AG04450 (cell line): Measurements from ENCODE around the gene MUC20. TPM values are rescaled to one million over a fixed set of nuclear protein-coding genes. Genes with fewer than 3 reads are reported as not detected.
"Not testable (repeated sequence)": the region's sequence is repeated elsewhere in the genome, so short reads cannot be mapped to it uniquely, and the experiment has no call there.

Source experiments
- CTCF ChIA-PET: fragments of 300-600, 350-600 bp; formaldehyde crosslinking; extraction: SDS; loops from one replicate; lab custom pipeline; 2022; ENCODE audit warnings: antibody characterized with exemption, inconsistent platforms; lab: Charles Lee
- POLR2A ChIA-PET: fragments of 350-600 bp; formaldehyde crosslinking; extraction: SDS; loops from one replicate; lab custom pipeline; 2021; ENCODE audit warnings: antibody characterized with exemption, inconsistent platforms; lab: Yijun Ruan, JAX
- DNase-seq: peaks from one replicate; pipeline ENCODE4 v3.0.0-alpha.2; 2011; ENCODE audit warnings: low read depth, low spot score
- H3K27ac ChIP-seq: one replicate; pipeline ENCODE4 v1.5.1; 2012; ENCODE audit warnings: low read depth, low read length, control low read depth
- H3K27me3 ChIP-seq: one replicate; pipeline ENCODE4 v1.6.0; 2012; ENCODE audit warnings: low read length; ENCODE audit not compliant: control insufficient read depth, insufficient read depth
- H3K4me3 ChIP-seq: 2 replicates; pipeline ENCODE4 v1.5.1; 2011; ENCODE audit warnings: mild to moderate bottlenecking, low read depth, low read length, control low read depth
- H3K9me3 ChIP-seq: 2 replicates; pipeline ENCODE4 v1.5.1; 2012; ENCODE audit warnings: low read length; ENCODE audit not compliant: control insufficient read depth, insufficient read depth
- polyA plus RNA-seq: library from polyadenylated mRNA; depleted of rRNA; stranded (reverse); fragments of >200 nt; gene quantifications from 2 replicates; pipeline ENCODE4 v1.2.3, GENCODE V29; 2011
- TF ChIP-seq, protein P1 (sequence below): IDR thresholded peaks from 2 replicates; pipeline ENCODE4 v1.5.1; 2011; ENCODE audit warnings: low read depth, low read length, control low read depth, inconsistent platforms

The MUC20 gene
- polyA plus RNA-seq, 1 experiment = 0.19 TPM

DNA sequence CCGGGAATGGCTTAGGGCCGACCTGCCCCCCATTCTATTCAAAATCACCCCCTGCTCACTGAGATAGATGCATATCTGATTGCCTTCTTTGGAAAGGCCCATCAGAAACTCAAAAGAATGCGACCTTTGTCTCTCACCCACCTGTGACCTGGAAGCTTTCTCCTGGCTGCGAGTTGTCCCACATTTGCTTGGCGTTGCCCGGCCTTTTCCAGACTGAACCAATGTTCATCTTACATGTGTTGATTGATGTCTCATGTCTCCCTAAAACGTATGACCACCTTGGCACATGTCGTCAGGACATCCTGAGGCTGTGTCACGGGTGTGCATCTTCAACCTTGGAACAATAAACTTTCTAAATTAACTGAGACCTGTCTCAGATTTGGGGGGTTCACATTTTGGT, 3.4 kb upstream of the MUC20 start:
- H3K27ac ChIP-seq = no peak overlapping the region
- ChIA-PET CTCF (no interaction called here), POLR2A (interaction anchor here (0.6 kb wide), 1 partner anchor 37 kb away, joined by 3 read pairs; no protein-coding TSS in a partner anchor)
- H3K9me3 ChIP-seq = peaks cover 3% of the 10 kb centered on the region; the same call in 1 of the 2 replicates
- DNase-seq = no peak
- H3K27me3 ChIP-seq = peaks cover 30% of the 10 kb centered on the region
- TF ChIP-seq, protein P1, sequence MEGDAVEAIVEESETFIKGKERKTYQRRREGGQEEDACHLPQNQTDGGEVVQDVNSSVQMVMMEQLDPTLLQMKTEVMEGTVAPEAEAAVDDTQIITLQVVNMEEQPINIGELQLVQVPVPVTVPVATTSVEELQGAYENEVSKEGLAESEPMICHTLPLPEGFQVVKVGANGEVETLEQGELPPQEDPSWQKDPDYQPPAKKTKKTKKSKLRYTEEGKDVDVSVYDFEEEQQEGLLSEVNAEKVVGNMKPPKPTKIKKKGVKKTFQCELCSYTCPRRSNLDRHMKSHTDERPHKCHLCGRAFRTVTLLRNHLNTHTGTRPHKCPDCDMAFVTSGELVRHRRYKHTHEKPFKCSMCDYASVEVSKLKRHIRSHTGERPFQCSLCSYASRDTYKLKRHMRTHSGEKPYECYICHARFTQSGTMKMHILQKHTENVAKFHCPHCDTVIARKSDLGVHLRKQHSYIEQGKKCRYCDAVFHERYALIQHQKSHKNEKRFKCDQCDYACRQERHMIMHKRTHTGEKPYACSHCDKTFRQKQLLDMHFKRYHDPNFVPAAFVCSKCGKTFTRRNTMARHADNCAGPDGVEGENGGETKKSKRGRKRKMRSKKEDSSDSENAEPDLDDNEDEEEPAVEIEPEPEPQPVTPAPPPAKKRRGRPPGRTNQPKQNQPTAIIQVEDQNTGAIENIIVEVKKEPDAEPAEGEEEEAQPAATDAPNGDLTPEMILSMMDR = no peak
- no peak overlapping the region for H3K4me3 ChIP-seq

DNA sequence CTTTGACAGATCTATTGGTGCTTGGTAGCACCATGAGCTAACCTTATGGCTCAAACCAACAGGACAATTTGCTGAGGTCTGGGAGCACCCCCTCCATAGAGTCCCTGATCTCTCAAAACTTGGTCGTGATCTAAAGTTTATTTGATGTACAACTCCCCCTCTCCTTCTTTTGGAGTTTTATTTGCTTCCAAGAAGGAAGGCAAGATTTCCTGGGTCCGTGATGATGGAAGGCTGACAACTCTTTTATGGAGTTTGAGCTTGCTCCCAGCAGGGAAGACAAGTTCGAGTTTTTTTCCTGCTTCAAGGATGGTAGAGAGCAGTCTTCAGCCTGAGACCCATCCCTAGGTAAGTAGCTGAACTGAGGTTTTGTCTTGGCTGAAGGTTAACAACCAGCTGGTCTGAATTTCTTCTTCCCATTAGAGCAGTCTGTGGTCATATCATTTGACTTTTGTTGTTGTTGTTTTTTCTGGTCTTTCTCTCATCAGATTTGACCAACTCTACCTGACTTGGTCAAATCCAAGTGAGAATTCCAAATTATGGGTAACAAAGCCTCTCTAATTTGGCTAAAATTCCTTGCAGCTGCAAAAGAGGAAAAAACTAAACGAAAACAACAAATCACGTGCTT, 2.8 kb upstream of the MUC20 start:
- no peak for DNase-seq
- TF ChIP-seq, protein P1 = no peak
- Histone ChIP-seq H3K27ac (no peak overlapping the region), H3K4me3 (no peak overlapping the region), H3K9me3 (peaks cover 3% of the 10 kb centered on the region; the same call in 1 of the 2 replicates), H3K27me3 (peaks cover 33% of the 10 kb centered on the region)
- POLR2A ChIA-PET = no interaction called here
- CTCF ChIA-PET = no interaction called here

DNA sequence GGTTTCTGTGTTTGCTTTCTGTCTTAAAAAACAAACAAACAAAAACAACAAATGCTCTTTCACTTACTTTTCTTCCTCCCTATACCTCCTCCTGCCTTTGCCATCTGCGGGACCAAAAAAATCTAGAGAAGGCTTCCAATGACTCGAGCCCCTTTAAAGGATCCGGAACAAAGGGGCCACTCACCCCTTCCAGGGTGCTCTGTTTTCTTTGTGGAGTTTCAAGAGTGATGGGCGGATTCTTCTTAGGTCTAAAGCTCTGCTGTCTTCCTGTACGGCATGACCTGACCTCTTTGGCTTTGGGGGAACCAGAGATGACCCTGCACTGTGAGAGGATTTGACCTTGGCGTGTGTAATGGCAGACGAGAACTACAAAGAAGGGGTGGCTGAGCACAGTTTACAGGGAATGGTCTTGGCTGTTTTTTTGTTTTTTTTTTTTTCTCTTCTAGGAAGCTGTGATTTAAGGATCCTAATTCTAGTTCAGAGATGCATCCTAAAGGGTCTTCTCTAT, 2.2 kb upstream of the MUC20 start:
- Histone ChIP-seq H3K27me3 (peaks cover 33% of the 10 kb centered on the region), H3K9me3 (peaks cover 3% of the 10 kb centered on the region; the same call in 1 of the 2 replicates), H3K27ac (no peak overlapping the region), H3K4me3 (no peak overlapping the region)
- ChIA-PET POLR2A (interaction anchor here (0.6 kb wide), 2 partner anchors 363 to 383 kb away, joined by 3 to 5 read pairs; no protein-coding TSS in a partner anchor), CTCF (no interaction called here)
- no peak for DNase-seq
- TF ChIP-seq, protein P1 = no peak

DNA sequence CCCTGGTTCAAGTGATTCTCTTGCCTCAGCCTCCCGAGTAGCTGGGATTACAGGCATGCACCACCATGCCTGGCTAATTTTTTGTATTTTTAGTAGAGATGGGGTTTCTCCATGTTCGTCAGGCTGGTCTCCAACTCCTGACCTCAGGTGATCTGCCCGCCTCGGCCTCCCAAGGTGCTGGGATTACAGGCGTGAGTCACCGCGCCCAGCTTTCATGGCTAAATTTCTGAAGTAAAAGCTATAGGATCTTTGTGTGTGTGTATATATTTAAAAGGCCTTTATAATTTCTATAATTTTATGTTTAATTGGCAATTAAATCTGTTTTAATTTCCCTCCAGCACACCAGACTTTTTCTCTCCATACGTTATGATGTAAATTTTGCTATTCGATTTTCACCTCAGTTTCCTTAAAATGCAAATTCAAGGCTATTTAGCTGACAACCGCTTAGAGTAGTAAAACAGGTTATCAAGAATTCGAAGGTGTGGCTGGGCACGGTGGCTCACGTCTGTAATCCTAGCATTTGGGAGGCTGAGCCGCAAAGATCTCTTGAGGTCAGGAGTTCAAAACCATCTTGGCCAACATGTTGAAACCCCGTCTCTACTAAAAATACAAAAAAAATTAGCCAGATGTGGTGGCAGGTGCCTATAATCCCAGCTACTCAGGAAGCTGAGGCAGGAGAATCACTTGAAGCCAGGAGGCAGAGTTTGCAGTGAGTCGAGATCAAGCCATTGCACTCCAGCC, 1.1 kb upstream of the MUC20 start:
- H3K27ac ChIP-seq, H3K4me3 ChIP-seq, DNase-seq, H3K9me3 ChIP-seq, POLR2A ChIA-PET: not testable (repeated sequence)
- H3K27me3 ChIP-seq = peaks cover 33% of the 10 kb centered on the region
- CTCF ChIA-PET = interaction anchor here (0.9 kb wide), 1 partner anchor 175 kb away, joined by 6 read pairs; no protein-coding TSS in a partner anchor

DNA sequence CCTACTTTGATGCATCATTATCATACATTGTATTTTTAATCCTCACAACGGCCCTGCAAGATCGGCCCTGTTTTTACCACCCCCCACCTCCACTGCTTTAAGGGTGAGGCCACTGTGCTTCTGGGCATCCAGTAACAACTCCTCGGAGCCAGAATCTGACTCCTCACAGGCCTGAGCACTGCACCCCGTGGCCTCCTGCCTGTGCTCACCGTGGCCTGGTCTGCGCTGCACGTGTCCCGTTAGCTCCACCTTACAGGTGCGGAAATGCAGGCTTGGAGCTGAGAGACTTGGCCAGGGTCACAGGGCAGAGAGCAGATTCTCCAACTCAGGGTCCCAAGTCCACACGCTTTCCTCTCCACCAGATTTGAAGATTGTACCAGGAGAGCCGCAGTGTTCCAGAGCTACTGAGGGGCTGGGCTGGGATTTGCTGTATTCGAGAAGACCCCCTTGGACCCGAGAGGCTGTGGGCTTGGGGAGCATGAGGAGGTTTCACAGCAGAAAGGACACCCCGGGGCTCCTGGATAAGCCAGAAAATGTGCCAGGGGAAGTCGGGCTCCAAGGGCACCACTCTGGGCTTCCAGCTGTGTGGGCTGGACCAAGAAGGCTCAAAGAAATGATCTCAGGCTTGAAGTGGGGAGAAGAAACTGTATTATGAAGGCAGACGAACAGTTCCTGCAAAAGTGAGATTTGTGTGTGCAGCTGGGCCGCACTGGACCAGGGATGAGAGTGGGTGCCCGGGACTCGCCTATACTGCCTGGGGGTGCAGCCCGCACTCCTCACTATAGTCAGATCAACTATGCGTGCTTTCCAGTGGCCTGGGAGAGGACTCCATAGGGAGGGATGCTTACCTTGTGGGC, 1.6 kb downstream of the MUC20 start:
- CTCF ChIA-PET, POLR2A ChIA-PET, DNase-seq, H3K4me3 ChIP-seq, H3K27ac ChIP-seq, H3K9me3 ChIP-seq: not testable (repeated sequence)
- H3K27me3 ChIP-seq = peaks cover 35% of the 10 kb centered on the region

DNA sequence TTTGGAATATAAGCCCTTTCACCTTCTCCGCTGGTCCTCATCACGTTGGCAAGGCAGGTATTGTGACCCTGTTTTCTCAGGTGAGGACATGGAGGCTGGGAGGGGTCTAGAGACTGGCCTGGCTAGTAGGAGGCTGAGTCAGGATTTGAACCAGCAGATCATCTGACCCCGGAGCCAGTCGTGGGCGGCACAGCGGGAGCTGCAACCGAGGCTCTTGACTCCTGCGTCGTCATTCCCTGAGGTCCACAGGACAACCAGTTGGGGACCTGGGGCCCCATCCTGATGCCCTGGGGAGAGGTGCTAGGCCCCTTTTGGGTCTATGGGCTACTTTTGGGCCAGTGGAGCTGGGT, 2.2 kb downstream of the MUC20 start:
- CTCF ChIA-PET, H3K4me3 ChIP-seq, H3K9me3 ChIP-seq, DNase-seq, POLR2A ChIA-PET, H3K27ac ChIP-seq: not testable (repeated sequence)
- peaks cover 35% of the 10 kb centered on the region for H3K27me3 ChIP-seq

DNA sequence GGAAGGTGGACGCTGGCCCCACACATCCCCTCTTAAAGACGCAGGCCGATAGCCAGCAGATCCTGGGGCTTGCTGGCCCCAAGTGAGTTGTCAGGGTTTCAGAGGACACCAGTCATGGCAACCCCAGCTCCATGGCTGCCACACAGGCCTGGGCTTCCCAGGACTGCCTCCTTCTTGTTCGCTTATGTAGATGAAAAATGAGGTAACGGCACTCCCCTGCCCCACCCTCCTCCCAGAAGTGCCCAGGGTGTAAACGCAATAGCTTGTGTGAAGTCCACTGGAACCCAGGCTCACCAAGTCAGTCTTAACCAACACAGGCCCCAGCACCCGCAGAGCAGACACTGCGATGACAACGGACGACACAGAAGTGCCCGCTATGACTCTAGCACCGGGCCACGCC, 3.6 kb downstream of the MUC20 start:
- CTCF ChIA-PET, H3K9me3 ChIP-seq, H3K27ac ChIP-seq, H3K4me3 ChIP-seq, POLR2A ChIA-PET, DNase-seq: not testable (repeated sequence)
- H3K27me3 ChIP-seq = peaks cover 28% of the 10 kb centered on the region

DNA sequence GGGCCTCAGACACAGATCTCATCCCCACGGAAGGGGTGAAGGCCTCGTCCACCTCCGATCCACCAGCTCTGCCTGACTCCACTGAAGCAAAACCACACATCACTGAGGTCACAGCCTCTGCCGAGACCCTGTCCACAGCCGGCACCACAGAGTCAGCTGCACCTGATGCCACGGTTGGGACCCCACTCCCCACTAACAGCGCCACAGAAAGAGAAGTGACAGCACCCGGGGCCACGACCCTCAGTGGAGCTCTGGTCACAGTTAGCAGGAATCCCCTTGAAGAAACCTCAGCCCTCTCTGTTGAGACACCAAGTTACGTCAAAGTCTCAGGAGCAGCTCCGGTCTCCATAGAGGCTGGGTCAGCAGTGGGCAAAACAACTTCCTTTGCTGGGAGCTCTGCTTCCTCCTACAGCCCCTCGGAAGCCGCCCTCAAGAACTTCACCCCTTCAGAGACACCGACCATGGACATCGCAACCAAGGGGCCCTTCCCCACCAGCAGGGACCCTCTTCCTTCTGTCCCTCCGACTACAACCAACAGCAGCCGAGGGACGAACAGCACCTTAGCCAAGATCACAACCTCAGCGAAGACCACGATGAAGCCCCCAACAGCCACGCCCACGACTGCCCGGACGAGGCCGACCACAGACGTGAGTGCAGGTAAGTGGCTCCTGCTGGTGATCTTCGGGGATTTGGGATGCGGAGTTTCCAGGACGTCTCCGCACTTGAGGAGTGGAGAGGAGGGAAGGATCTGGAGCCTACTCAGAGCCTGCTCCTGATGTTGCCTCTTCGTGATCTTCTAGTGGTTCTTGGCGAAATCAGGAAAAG, 5.3 kb downstream of the MUC20 start:
- POLR2A ChIA-PET, H3K4me3 ChIP-seq, DNase-seq, H3K9me3 ChIP-seq, H3K27ac ChIP-seq, CTCF ChIA-PET: not testable (repeated sequence)
- H3K27me3 ChIP-seq = peaks cover 34% of the 10 kb centered on the region
